22Rv1 (cell line): Measurements from ENCODE around the gene NASP.

Source experiments
- H3K27ac ChIP-seq: fragments of 450-650 bp; 2 replicates; pipeline ENCODE4 v1.5.1; 2017
- CTCF ChIP-seq: fragments of 450-650 bp; IDR thresholded peaks from 2 replicates; pipeline ENCODE4 v1.5.1; 2017; ENCODE audit warnings: mild to moderate bottlenecking
- ZFX ChIP-seq: fragments of 450-650 bp; IDR thresholded peaks from 2 replicates; pipeline ENCODE4 v1.6.1; 2017; ENCODE audit warnings: antibody characterized with exemption, borderline replicate concordance

The NASP gene

GRCh38 chr1:45554198-45554597, 29.6 kb upstream of the NASP start:
- TF ChIP-seq ZFX (no peak), CTCF (no peak)

GRCh38 chr1:45557422-45557944, 26.4 kb upstream of the NASP start:
- TF ChIP-seq ZFX (no peak), CTCF (no peak)
- H3K27ac ChIP-seq = 0 out of 2 replicates have a peak overlapping the region, but pooled peaks have one; percentile 20

More at GRCh38 chr1:45554198-45554597, 29.6 kb upstream of the NASP start:
- H3K27ac ChIP-seq = peak overlapping the region; percentile 36; the same call in 1 of the 2 replicates

GRCh38 chr1:45563843-45564242, 20.0 kb upstream of the NASP start:
- H3K27ac ChIP-seq = no peak overlapping the region
- no peak for TF ChIP-seq CTCF
- TF ChIP-seq ZFX = no peak

GRCh38 chr1:45566722-45567121, 17.1 kb upstream of the NASP start:
- TF ChIP-seq CTCF (no peak), ZFX (no peak)
- no peak overlapping the region for H3K27ac ChIP-seq

GRCh38 chr1:45567911-45568310, 15.9 kb upstream of the NASP start:
- no peak for TF ChIP-seq ZFX
- TF ChIP-seq CTCF = no peak
- H3K27ac ChIP-seq = 0 out of 2 replicates have a peak overlapping the region, but pooled peaks have one; percentile 30

GRCh38 chr1:45568421-45568820, 15.4 kb upstream of the NASP start:
- TF ChIP-seq ZFX = no peak
- peak overlapping the region; percentile 30; the same call in 1 of the 2 replicates for H3K27ac ChIP-seq

GRCh38 chr1:45569571-45569961, 14.3 kb upstream of the NASP start:
- H3K27ac ChIP-seq = peak overlapping the region; percentile 30; the same call in 1 of the 2 replicates

More at GRCh38 chr1:45569571-45569961, 14.3 kb upstream of the NASP start:
- TF ChIP-seq CTCF = no peak
- no peak for TF ChIP-seq ZFX
